HEK293 (cell line): ENCODE measurements around the gene LSP1.

Source experiments
- GLI4 ChIP-seq: fragments of 450-650 bp; formaldehyde crosslinking; IDR thresholded peaks from 2 replicates; pipeline ENCODE4 v1.5.1; 2016; ENCODE audit warnings: missing biosample characterization, missing genetic modification characterization
- RBAK ChIP-seq: fragments of 450-650 bp; formaldehyde crosslinking; IDR thresholded peaks from 2 replicates; pipeline ENCODE4 v1.5.1; 2016; ENCODE audit warnings: missing biosample characterization, missing genetic modification characterization
- ZNF114 ChIP-seq: fragments of 450-650 bp; formaldehyde crosslinking; IDR thresholded peaks from 2 replicates; pipeline ENCODE4 v1.5.0; 2017; ENCODE audit warnings: missing biosample characterization, missing genetic modification characterization
- ZNF626 ChIP-seq: fragments of 450-650 bp; sonication (Bioruptor Pico); formaldehyde crosslinking; IDR thresholded peaks from 2 replicates; pipeline ENCODE4 v1.5.1; 2018; ENCODE audit warnings: missing biosample characterization, missing genetic modification characterization, inconsistent platforms
- ZNF654 ChIP-seq: fragments of 450-650 bp; formaldehyde crosslinking; IDR thresholded peaks from 2 replicates; pipeline ENCODE4 v1.5.1; 2016; ENCODE audit warnings: low read depth, missing biosample characterization, missing genetic modification characterization
- ZNF707 ChIP-seq: fragments of 450-650 bp; formaldehyde crosslinking; IDR thresholded peaks from 2 replicates; pipeline ENCODE4 v1.5.1; 2016; ENCODE audit warnings: missing biosample characterization, missing genetic modification characterization
- TF ChIP-seq, protein P1 (sequence below): fragments of 450-650 bp; formaldehyde crosslinking; IDR thresholded peaks from 2 replicates; pipeline ENCODE4 v1.5.1; 2016; ENCODE audit warnings: missing biosample characterization, missing genetic modification characterization
- TF ChIP-seq, protein P2 (sequence below): fragments of 450-650 bp; formaldehyde crosslinking; conservative IDR thresholded peaks from 2 replicates; pipeline ENCODE4 v1.5.1; 2016; ENCODE audit warnings: low read depth, missing biosample characterization, missing genetic modification characterization
- TF ChIP-seq, protein P3 (sequence below): IDR thresholded peaks from 2 replicates; pipeline ENCODE4 v1.6.1; 2011; ENCODE audit warnings: mild to moderate bottlenecking, low read depth, low read length, borderline replicate concordance
- TF ChIP-seq, protein P4 (sequence below): fragments of 450-650 bp; formaldehyde crosslinking; IDR thresholded peaks from 2 replicates; pipeline ENCODE4 v1.5.1; 2016; ENCODE audit warnings: missing biosample characterization, missing genetic modification characterization

GRCh38 chr11:1923201-1923956, 70.5 kb downstream of the LSP1 start:
- TF ChIP-seq ZNF654 (tag by site-specific recombination) (no peak), RBAK (no peak), GLI4 (tag by site-specific recombination) (no peak), ZNF114 (tag by site-specific recombination) (no peak), ZNF626 (tag by site-specific recombination) (no peak), ZNF707 (tag by site-specific recombination) (no peak)
- TF ChIP-seq, protein P1, sequence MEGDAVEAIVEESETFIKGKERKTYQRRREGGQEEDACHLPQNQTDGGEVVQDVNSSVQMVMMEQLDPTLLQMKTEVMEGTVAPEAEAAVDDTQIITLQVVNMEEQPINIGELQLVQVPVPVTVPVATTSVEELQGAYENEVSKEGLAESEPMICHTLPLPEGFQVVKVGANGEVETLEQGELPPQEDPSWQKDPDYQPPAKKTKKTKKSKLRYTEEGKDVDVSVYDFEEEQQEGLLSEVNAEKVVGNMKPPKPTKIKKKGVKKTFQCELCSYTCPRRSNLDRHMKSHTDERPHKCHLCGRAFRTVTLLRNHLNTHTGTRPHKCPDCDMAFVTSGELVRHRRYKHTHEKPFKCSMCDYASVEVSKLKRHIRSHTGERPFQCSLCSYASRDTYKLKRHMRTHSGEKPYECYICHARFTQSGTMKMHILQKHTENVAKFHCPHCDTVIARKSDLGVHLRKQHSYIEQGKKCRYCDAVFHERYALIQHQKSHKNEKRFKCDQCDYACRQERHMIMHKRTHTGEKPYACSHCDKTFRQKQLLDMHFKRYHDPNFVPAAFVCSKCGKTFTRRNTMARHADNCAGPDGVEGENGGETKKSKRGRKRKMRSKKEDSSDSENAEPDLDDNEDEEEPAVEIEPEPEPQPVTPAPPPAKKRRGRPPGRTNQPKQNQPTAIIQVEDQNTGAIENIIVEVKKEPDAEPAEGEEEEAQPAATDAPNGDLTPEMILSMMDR (tag by site-specific recombination) = no peak
- TF ChIP-seq, protein P2, sequence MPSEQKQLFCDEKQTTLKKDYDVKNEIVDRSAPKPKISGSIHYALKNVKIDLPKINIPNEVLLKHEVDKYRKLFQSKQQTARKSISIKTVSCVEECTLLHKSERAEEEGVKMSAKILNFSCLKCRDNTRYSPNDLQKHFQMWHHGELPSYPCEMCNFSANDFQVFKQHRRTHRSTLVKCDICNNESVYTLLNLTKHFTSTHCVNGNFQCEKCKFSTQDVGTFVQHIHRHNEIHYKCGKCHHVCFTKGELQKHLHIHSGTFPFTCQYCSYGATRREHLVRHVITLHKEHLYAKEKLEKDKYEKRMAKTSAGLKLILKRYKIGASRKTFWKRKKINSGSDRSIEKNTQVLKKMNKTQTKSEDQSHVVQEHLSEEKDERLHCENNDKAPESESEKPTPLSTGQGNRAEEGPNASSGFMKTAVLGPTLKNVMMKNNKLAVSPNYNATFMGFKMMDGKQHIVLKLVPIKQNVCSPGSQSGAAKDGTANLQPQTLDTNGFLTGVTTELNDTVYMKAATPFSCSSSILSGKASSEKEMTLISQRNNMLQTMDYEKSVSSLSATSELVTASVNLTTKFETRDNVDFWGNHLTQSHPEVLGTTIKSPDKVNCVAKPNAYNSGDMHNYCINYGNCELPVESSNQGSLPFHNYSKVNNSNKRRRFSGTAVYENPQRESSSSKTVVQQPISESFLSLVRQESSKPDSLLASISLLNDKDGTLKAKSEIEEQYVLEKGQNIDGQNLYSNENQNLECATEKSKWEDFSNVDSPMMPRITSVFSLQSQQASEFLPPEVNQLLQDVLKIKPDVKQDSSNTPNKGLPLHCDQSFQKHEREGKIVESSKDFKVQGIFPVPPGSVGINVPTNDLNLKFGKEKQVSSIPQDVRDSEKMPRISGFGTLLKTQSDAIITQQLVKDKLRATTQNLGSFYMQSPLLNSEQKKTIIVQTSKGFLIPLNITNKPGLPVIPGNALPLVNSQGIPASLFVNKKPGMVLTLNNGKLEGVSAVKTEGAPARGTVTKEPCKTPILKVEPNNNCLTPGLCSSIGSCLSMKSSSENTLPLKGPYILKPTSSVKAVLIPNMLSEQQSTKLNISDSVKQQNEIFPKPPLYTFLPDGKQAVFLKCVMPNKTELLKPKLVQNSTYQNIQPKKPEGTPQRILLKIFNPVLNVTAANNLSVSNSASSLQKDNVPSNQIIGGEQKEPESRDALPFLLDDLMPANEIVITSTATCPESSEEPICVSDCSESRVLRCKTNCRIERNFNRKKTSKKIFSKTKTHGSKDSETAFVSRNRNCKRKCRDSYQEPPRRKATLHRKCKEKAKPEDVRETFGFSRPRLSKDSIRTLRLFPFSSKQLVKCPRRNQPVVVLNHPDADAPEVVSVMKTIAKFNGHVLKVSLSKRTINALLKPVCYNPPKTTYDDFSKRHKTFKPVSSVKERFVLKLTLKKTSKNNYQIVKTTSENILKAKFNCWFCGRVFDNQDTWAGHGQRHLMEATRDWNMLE = no peak
- TF ChIP-seq, protein P3, sequence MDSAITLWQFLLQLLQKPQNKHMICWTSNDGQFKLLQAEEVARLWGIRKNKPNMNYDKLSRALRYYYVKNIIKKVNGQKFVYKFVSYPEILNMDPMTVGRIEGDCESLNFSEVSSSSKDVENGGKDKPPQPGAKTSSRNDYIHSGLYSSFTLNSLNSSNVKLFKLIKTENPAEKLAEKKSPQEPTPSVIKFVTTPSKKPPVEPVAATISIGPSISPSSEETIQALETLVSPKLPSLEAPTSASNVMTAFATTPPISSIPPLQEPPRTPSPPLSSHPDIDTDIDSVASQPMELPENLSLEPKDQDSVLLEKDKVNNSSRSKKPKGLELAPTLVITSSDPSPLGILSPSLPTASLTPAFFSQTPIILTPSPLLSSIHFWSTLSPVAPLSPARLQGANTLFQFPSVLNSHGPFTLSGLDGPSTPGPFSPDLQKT = no peak
- TF ChIP-seq, protein P4, sequence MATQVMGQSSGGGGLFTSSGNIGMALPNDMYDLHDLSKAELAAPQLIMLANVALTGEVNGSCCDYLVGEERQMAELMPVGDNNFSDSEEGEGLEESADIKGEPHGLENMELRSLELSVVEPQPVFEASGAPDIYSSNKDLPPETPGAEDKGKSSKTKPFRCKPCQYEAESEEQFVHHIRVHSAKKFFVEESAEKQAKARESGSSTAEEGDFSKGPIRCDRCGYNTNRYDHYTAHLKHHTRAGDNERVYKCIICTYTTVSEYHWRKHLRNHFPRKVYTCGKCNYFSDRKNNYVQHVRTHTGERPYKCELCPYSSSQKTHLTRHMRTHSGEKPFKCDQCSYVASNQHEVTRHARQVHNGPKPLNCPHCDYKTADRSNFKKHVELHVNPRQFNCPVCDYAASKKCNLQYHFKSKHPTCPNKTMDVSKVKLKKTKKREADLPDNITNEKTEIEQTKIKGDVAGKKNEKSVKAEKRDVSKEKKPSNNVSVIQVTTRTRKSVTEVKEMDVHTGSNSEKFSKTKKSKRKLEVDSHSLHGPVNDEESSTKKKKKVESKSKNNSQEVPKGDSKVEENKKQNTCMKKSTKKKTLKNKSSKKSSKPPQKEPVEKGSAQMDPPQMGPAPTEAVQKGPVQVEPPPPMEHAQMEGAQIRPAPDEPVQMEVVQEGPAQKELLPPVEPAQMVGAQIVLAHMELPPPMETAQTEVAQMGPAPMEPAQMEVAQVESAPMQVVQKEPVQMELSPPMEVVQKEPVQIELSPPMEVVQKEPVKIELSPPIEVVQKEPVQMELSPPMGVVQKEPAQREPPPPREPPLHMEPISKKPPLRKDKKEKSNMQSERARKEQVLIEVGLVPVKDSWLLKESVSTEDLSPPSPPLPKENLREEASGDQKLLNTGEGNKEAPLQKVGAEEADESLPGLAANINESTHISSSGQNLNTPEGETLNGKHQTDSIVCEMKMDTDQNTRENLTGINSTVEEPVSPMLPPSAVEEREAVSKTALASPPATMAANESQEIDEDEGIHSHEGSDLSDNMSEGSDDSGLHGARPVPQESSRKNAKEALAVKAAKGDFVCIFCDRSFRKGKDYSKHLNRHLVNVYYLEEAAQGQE (tag by site-specific recombination) = no peak
